HG03135 (cell line): Measurements from ENCODE around the gene ARHGAP10.

Experiments used
- ATAC-seq: cut with Tn5 transposase; IDR thresholded peaks from one replicate; pipeline ENCODE4 v1.9.1; 2021; ENCODE audit warnings: mild to moderate bottlenecking, moderate library complexity; ENCODE audit not compliant: unreplicated experiment

Gene ARHGAP10

GRCh38 chr4:147844781-147845180 lies 112.9 kb downstream of the ARHGAP10 start:
- no peak for ATAC-seq

- peak; percentile 64 for ATAC-seq
Measured at GRCh38 chr4:147846318-147847155, 114.6 kb downstream of the ARHGAP10 start.

- ATAC-seq, result no peak
Measured at GRCh38 chr4:147847751-147848590, 116.1 kb downstream of the ARHGAP10 start.

GRCh38 chr4:147848634-147849033 lies 116.7 kb downstream of the ARHGAP10 start:
- no peak for ATAC-seq

GRCh38 chr4:147851135-147851534 lies 119.2 kb downstream of the ARHGAP10 start:
- no peak for ATAC-seq

- ATAC-seq, result no peak
Measured at GRCh38 chr4:147853706-147854105, 121.8 kb downstream of the ARHGAP10 start.

GRCh38 chr4:147854154-147854553 lies 122.3 kb downstream of the ARHGAP10 start:
- ATAC-seq, result no peak

GRCh38 chr4:147855571-147856009 lies 123.7 kb downstream of the ARHGAP10 start:
- ATAC-seq, result no peak

- no peak for ATAC-seq
Measured at GRCh38 chr4:147860960-147861359, 129.1 kb downstream of the ARHGAP10 start.

GRCh38 chr4:147862043-147862692 lies 130.3 kb downstream of the ARHGAP10 start:
- no peak for ATAC-seq

- ATAC-seq, result no peak
Measured at GRCh38 chr4:147863111-147863747, 131.3 kb downstream of the ARHGAP10 start.

GRCh38 chr4:147863808-147864472 lies 132.1 kb downstream of the ARHGAP10 start:
- no peak for ATAC-seq

GRCh38 chr4:147864607-147865006 lies 132.7 kb downstream of the ARHGAP10 start:
- no peak for ATAC-seq

GRCh38 chr4:147865926-147866325 lies 134.0 kb downstream of the ARHGAP10 start:
- ATAC-seq, result no peak

GRCh38 chr4:147866532-147867271 lies 134.8 kb downstream of the ARHGAP10 start:
- peak; percentile 81 for ATAC-seq

GRCh38 chr4:147874109-147874508 lies 142.2 kb downstream of the ARHGAP10 start:
- ATAC-seq, result no peak

- ATAC-seq, result no peak
Measured at GRCh38 chr4:147877308-147877771, 145.5 kb downstream of the ARHGAP10 start.

GRCh38 chr4:147879676-147880075 lies 147.8 kb downstream of the ARHGAP10 start:
- ATAC-seq, result no peak

GRCh38 chr4:147880511-147880910 lies 148.6 kb downstream of the ARHGAP10 start:
- no peak for ATAC-seq
